HepG2 (cell line): Measurements from ENCODE around the gene NRP1. TPM values are rescaled to one million over a fixed set of nuclear protein-coding genes. Genes with fewer than 3 reads are reported as not detected.

Experiments used
- AHR ChIP-seq: IDR thresholded peaks from 2 replicates; pipeline ENCODE4 v1.6.1; 2018; ENCODE audit warnings: missing genetic modification reagents, missing compliant biosample characterization
- ARHGAP35 ChIP-seq: sonication (generic); formaldehyde crosslinking; IDR thresholded peaks from 2 replicates; pipeline ENCODE4 v1.9.0; 2022; ENCODE audit warnings: mild to moderate bottlenecking, inconsistent platforms, moderate library complexity, missing genetic modification reagents, borderline replicate concordance
- BCLAF1 ChIP-seq: fragments of 450-650 bp; IDR thresholded peaks from 2 replicates; pipeline ENCODE4 v1.6.1; 2017; ENCODE audit warnings: mild to moderate bottlenecking
- HNF4A ChIP-seq: sonication (generic); formaldehyde crosslinking; IDR thresholded peaks from 2 replicates; pipeline ENCODE4 v1.4.0; 2020; ENCODE audit warnings: missing genetic modification reagents
- HNRNPLL ChIP-seq: fragments of 200-400 bp; formaldehyde crosslinking; IDR thresholded peaks from 2 replicates; pipeline ENCODE4 v1.6.1; 2017; ENCODE audit warnings: mild to moderate bottlenecking, low read depth, low read length; ENCODE audit not compliant: poor library complexity, severe bottlenecking
- NBN ChIP-seq: fragments of 450-650 bp; conservative IDR thresholded peaks from 2 replicates; pipeline ENCODE4 v1.6.1; 2017
- NCOA1 ChIP-seq: sonication (generic); formaldehyde crosslinking; IDR thresholded peaks from 2 replicates; pipeline ENCODE4 v1.9.0; 2021; ENCODE audit warnings: missing genetic modification reagents
- NCOR1 ChIP-seq: fragments of 200-600 bp; sonication (generic); IDR thresholded peaks from 2 replicates; pipeline ENCODE4 v1.7.0; 2017; ENCODE audit warnings: antibody characterized with exemption, low read length, borderline replicate concordance
- NFRKB ChIP-seq: fragments of 450-650 bp; IDR thresholded peaks from 2 replicates; pipeline ENCODE4 v1.6.1; 2017
- PHF8 ChIP-seq: sonication (generic); formaldehyde crosslinking; IDR thresholded peaks from 2 replicates; pipeline ENCODE4 v1.5.0; 2020; ENCODE audit warnings: missing genetic modification reagents
- RFXANK ChIP-seq: IDR thresholded peaks from 2 replicates; pipeline ENCODE4 v1.6.1; 2016
- RFXAP ChIP-seq: sonication (generic); formaldehyde crosslinking; IDR thresholded peaks from 2 replicates; pipeline ENCODE4 v1.4.0; 2020; ENCODE audit warnings: missing genetic modification reagents, borderline replicate concordance
- SAP130 ChIP-seq: IDR thresholded peaks from 2 replicates; pipeline ENCODE4 v1.6.1; 2016; ENCODE audit warnings: low read depth
- SMAD3 ChIP-seq: sonication (generic); formaldehyde crosslinking; IDR thresholded peaks from 2 replicates; pipeline ENCODE4 v1.4.0; 2020; ENCODE audit warnings: missing genetic modification reagents
- THAP9 ChIP-seq: sonication (generic); formaldehyde crosslinking; IDR thresholded peaks from 2 replicates; pipeline ENCODE4; 2020; ENCODE audit warnings: missing genetic modification reagents, mild to moderate bottlenecking, borderline replicate concordance
- TRIM24 ChIP-seq: sonication (generic); formaldehyde crosslinking; IDR thresholded peaks from 2 replicates; pipeline ENCODE4 v1.8.0; 2022; ENCODE audit warnings: mild to moderate bottlenecking, missing genetic modification reagents
- ZFP91 ChIP-seq: sonication (generic); formaldehyde crosslinking; IDR thresholded peaks from 2 replicates; pipeline ENCODE4 v1.9.0; 2022; ENCODE audit warnings: missing genetic modification reagents, mild to moderate bottlenecking, borderline replicate concordance
- ZNF18 ChIP-seq: sonication (generic); formaldehyde crosslinking; IDR thresholded peaks from 2 replicates; pipeline ENCODE4 v1.8.0; 2022; ENCODE audit warnings: mild to moderate bottlenecking, missing genetic modification reagents; ENCODE audit not compliant: insufficient replicate concordance
- ZNF205 ChIP-seq: IDR thresholded peaks from 2 replicates; pipeline ENCODE4 v1.6.1; 2018; ENCODE audit warnings: missing biosample characterization, missing genetic modification reagents
- ZNF792 ChIP-seq: IDR thresholded peaks from 2 replicates; pipeline ENCODE4 v1.6.1; 2016
- ZSCAN9 ChIP-seq: IDR thresholded peaks from 2 replicates; pipeline ENCODE4 v1.6.1; 2016; ENCODE audit warnings: borderline replicate concordance
- polyA plus RNA-seq, 8 experiments: library from polyadenylated mRNA; depleted of rRNA in 3 of 8; stranded (reverse) in 7 of 8; unstranded in 1 of 8; fragments of >200 nt; fragmentation: Illumina TruSeq in 4 of 8; extraction: Trizol in 4 of 8; gene quantifications; 2 replicates each; pipeline versions ENCODE4 v1.2.1 to v1.2.3, GENCODE V29; 2011 to 2016; ENCODE audit warnings: low read depth in 4 of 8, missing spikeins in 1 of 8, mixed read lengths in 1 of 8; ENCODE audit not compliant: insufficient read depth in 1 of 8
- total RNA-seq, 5 experiments: library from RNA; depleted of rRNA; stranded (reverse); fragments of >200 nt; fragmentation: Illumina TruSeq; extraction: Trizol; gene quantifications; 2 replicates each; pipeline ENCODE4 v1.2.3, GENCODE V29; 2016; ENCODE audit warnings: low read depth in 1 of 5

NRP1 gene
- total and polyA plus RNA-seq, 2 of the 13 experiments (the other 11 are each of a cell fraction or from before 2014, with no cell fraction given), result 5.3 to 5.8 TPM

- no peak for TF ChIP-seq ZNF18 (CRISPR knock-in tag)
- peak; percentile 89 for TF ChIP-seq ZNF792
- peak; percentile 82; the same call in 1 of the 2 replicates for TF ChIP-seq NCOA1 (CRISPR knock-in tag)
- TF ChIP-seq PHF8, result no peak
- TF ChIP-seq AHR (CRISPR knock-in tag), result no peak
- TF ChIP-seq ZSCAN9 (CRISPR knock-in tag), result peak; percentile 88; the same call in 1 of the 2 replicates
- peak; percentile 82 for TF ChIP-seq HNF4A (CRISPR knock-in tag)
- no peak for TF ChIP-seq NFRKB
- TF ChIP-seq THAP9, result no peak
- TF ChIP-seq SAP130 (CRISPR knock-in tag), result peak; percentile 92
- peak; percentile 87 for TF ChIP-seq ZNF205 (CRISPR knock-in tag)
- no peak for TF ChIP-seq BCLAF1
- TF ChIP-seq RFXAP (CRISPR knock-in tag), result no peak
- TF ChIP-seq RFXANK (CRISPR knock-in tag), result peak; percentile 76; the same call in 1 of the 2 replicates
- no peak for TF ChIP-seq NBN
- peak; percentile 99 for TF ChIP-seq SMAD3 (CRISPR knock-in tag)
- TF ChIP-seq HNRNPLL, result no peak
- TF ChIP-seq ZFP91, result no peak; the same call in 1 of the 2 replicates
- no peak for TF ChIP-seq ARHGAP35 (CRISPR knock-in tag)
- 0 out of 2 replicates have a peak, but pooled peaks have one; percentile 72 for TF ChIP-seq TRIM24 (CRISPR knock-in tag)
- TF ChIP-seq NCOR1, result peak; percentile 89; the same call in 1 of the 2 replicates
These were observed 178.5 kb downstream of the NRP1 start (continued) for GRCh38 chr10:33155720-33156638.
